ENCODE data around the gene SLC1A4. TPM values are rescaled to one million over a fixed set of nuclear protein-coding genes. Genes with fewer than 3 reads are reported as not detected.

The SLC1A4 gene
- total RNA-seq, 1 donor from 2014 or later: 15.1 TPM

- Mint-ChIP-seq H3K36me3 (ENCODE audit: low read depth) (no peaks in the 10 kb centered on the region), H3K4me1 (ENCODE audit: low read depth) (peaks cover 48% of the 10 kb centered on the region), H3K4me3 (peak within 1 kb of the TSS; percentile 94), H3K9me3 (no peaks in the 10 kb centered on the region), H3K27me3 (ENCODE audit: insufficient read depth) (peaks cover 6% of the 10 kb centered on the region), H3K27ac (peak within 1 kb of the TSS; percentile 84)
- DNase-seq (ENCODE audit: low spot score): peak; percentile 96
- intact Hi-C loops (cut with micrococcal nuclease): loop anchor here (1.0 to 10.0 kb wide), 16 partner anchors 16 to 1468 kb away; partner anchors contain the start of genes ACTR2, AFTPH, MDH1 and RAB1A
Observed at GRCh38 chr2:65056215-65057053, 67.2 kb downstream of the SLC1A4 start, which contains the start of gene CEP68. Gene CEP68, plus strand, starts transcription at chr2:65056416. Its CDS starts 13,029 bp downstream, at chr2:65069445.

GRCh38 chr2:65057054-65057375, 67.8 kb downstream of the SLC1A4 start:
- intact Hi-C loops (cut with micrococcal nuclease): loop anchor here (1.0 to 10.0 kb wide), 12 partner anchors 73 to 1468 kb away; partner anchors contain the start of genes ACTR2, MDH1, RAB1A and SERTAD2
- peak overlapping the region; percentile 84 for H3K4me3 Mint-ChIP-seq
- DNase-seq (ENCODE audit: low spot score): no peak
- no peaks in the 10 kb centered on the region for H3K36me3 Mint-ChIP-seq (ENCODE audit: low read depth)
- peaks cover 48% of the 10 kb centered on the region for H3K4me1 Mint-ChIP-seq (ENCODE audit: low read depth)
- H3K9me3 Mint-ChIP-seq: no peaks in the 10 kb centered on the region
- H3K27ac Mint-ChIP-seq: peak overlapping the region; percentile 84
- peaks cover under 1% of the 10 kb centered on the region for H3K27me3 Mint-ChIP-seq (ENCODE audit: insufficient read depth)

GRCh38 chr2:65057391-65058052, 68.3 kb downstream of the SLC1A4 start:
- no peaks in the 10 kb centered on the region for H3K36me3 Mint-ChIP-seq (ENCODE audit: low read depth)
- H3K4me1 Mint-ChIP-seq (ENCODE audit: low read depth): peaks cover 48% of the 10 kb centered on the region
- DNase-seq (ENCODE audit: low spot score): peak; percentile 66
- H3K4me3 Mint-ChIP-seq: peak overlapping the region; percentile 84
- H3K9me3 Mint-ChIP-seq: no peaks in the 10 kb centered on the region
- H3K27me3 Mint-ChIP-seq (ENCODE audit: insufficient read depth): no peaks in the 10 kb centered on the region
- peak overlapping the region; percentile 84 for H3K27ac Mint-ChIP-seq
- intact Hi-C loops (cut with micrococcal nuclease): loop anchor here (1.0 to 10.0 kb wide), 12 partner anchors 73 to 1469 kb away; partner anchors contain the start of genes ACTR2, MDH1, RAB1A and SERTAD2

- H3K36me3 Mint-ChIP-seq (ENCODE audit: low read depth): no peaks in the 10 kb centered on the region
- H3K27me3 Mint-ChIP-seq (ENCODE audit: insufficient read depth): peaks cover 4% of the 10 kb centered on the region
- intact Hi-C loops (cut with micrococcal nuclease): loop anchor here (5.0 to 10.0 kb wide), 4 partner anchors 304 to 1044 kb away; partner anchors contain the start of gene VPS54
- H3K4me1 Mint-ChIP-seq (ENCODE audit: low read depth): peaks cover 45% of the 10 kb centered on the region
- H3K9me3 Mint-ChIP-seq: no peaks in the 10 kb centered on the region
- H3K27ac Mint-ChIP-seq: no peak overlapping the region
- no peak overlapping the region for H3K4me3 Mint-ChIP-seq
- no peak for DNase-seq (ENCODE audit: low spot score)
Observed at GRCh38 chr2:65059071-65059470, 69.9 kb downstream of the SLC1A4 start.

DNA sequence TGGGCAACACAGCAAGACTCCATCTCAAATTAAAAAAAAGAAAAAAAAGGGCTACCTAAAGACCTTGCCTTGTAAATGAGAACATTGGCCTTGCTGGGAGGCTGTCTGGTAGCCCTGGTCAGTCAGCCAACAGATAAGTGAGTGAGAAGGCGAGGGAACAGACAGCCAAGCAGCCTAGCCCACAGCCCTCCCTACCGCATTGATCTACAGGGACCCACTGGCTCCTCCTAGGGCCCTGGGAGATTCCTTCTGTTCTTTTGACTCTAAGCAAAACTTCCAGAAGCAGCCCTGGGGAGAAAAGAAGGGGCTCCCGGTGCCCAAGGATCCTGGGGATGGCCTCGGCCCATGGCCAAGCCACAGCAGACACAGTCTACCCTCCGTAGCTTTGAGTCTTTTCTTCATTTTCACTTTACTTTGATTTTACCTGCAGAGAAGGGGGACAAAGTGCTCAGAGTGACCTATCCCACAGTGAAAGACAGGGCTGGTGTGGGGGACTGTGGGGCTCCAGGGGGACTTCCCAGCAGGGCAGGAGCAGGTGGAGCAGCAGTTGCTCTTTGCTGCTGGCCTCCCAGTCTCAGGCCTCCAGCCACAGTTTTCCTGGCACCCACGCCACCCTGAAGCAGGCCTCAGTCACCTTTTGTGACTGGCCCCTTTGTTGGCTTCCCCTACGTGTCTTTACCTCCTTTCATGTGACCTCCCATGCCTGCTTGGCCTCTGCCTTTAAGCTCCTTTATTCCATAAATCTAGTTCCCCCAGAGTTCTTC, 72.1 kb downstream of the SLC1A4 start:
- Mint-ChIP-seq H3K4me1 (ENCODE audit: low read depth) (peaks cover 47% of the 10 kb centered on the region), H3K27ac (no peak overlapping the region), H3K9me3 (no peaks in the 10 kb centered on the region), H3K36me3 (ENCODE audit: low read depth) (no peaks in the 10 kb centered on the region), H3K27me3 (ENCODE audit: insufficient read depth) (peaks cover 4% of the 10 kb centered on the region), H3K4me3 (no peak overlapping the region)
- DNase-seq (ENCODE audit: low spot score): no peak
- intact Hi-C loops (cut with micrococcal nuclease): no loop called here

DNA sequence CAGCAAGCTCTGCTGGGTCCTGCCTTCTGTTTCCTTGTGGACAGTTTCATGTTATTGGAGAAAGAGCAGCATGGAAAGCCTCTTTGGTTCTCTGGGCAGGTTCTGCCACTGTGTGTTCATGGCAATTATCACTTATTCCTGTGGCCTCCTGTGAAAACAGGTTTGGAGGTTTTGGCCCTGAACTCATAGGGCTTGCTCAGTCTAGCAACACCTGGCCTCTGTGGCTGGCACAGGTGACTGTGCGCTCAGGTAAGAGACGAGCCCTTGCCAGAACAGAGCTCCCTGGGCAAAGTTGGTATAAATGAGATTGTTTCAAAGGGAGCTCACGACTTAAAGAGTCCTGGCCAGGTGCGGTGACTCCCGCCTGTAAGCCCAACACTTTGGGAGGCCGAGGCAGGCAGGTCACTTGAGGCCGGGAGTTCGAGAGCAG, 72.7 kb downstream of the SLC1A4 start:
- Mint-ChIP-seq H3K9me3 (no peaks in the 10 kb centered on the region), H3K4me1 (ENCODE audit: low read depth) (peaks cover 46% of the 10 kb centered on the region)
- intact Hi-C loops (cut with micrococcal nuclease): no loop called here

GRCh38 chr2:65062843-65063825, 73.9 kb downstream of the SLC1A4 start:
- peaks cover 4% of the 10 kb centered on the region for H3K27me3 Mint-ChIP-seq (ENCODE audit: insufficient read depth)
- no peak overlapping the region for H3K4me3 Mint-ChIP-seq
- no peak overlapping the region for H3K27ac Mint-ChIP-seq
- no peak for DNase-seq (ENCODE audit: low spot score)
- no peaks in the 10 kb centered on the region for H3K9me3 Mint-ChIP-seq
- intact Hi-C loops (cut with micrococcal nuclease): no loop called here
- H3K36me3 Mint-ChIP-seq (ENCODE audit: low read depth): no peaks in the 10 kb centered on the region
- H3K4me1 Mint-ChIP-seq (ENCODE audit: low read depth): peaks cover 42% of the 10 kb centered on the region

More for the DNA sequence above, 72.7 kb downstream of the SLC1A4 start:
- Mint-ChIP-seq H3K27ac (no peak overlapping the region), H3K27me3 (ENCODE audit: insufficient read depth) (peaks cover 4% of the 10 kb centered on the region), H3K4me3 (no peak overlapping the region), H3K36me3 (ENCODE audit: low read depth) (no peaks in the 10 kb centered on the region)
- no peak for DNase-seq (ENCODE audit: low spot score)

- peaks cover 38% of the 10 kb centered on the region for H3K4me1 Mint-ChIP-seq (ENCODE audit: low read depth)
Observed at GRCh38 chr2:65064728-65065552, 75.7 kb downstream of the SLC1A4 start.

GRCh38 chr2:65067806-65068553, 78.8 kb downstream of the SLC1A4 start:
- Mint-ChIP-seq H3K27ac (no peak overlapping the region), H3K4me3 (no peak overlapping the region), H3K36me3 (ENCODE audit: low read depth) (no peaks in the 10 kb centered on the region), H3K27me3 (ENCODE audit: insufficient read depth) (peaks cover 4% of the 10 kb centered on the region), H3K4me1 (ENCODE audit: low read depth) (peaks cover 44% of the 10 kb centered on the region), H3K9me3 (no peaks in the 10 kb centered on the region)
- DNase-seq (ENCODE audit: low spot score): no peak
- intact Hi-C loops (cut with micrococcal nuclease): no loop called here

More at GRCh38 chr2:65064728-65065552, 75.7 kb downstream of the SLC1A4 start:
- Mint-ChIP-seq H3K4me3 (no peak overlapping the region), H3K27ac (peak overlapping the region; percentile 68), H3K36me3 (ENCODE audit: low read depth) (no peaks in the 10 kb centered on the region), H3K27me3 (ENCODE audit: insufficient read depth) (peaks cover 4% of the 10 kb centered on the region), H3K9me3 (no peaks in the 10 kb centered on the region)
- intact Hi-C loops (cut with micrococcal nuclease): loop anchor here (1.0 kb wide), 4 partner anchors 65 to 508 kb away; partner anchors contain the start of gene RAB1A
- peak; percentile 38 for DNase-seq (ENCODE audit: low spot score)

DNA sequence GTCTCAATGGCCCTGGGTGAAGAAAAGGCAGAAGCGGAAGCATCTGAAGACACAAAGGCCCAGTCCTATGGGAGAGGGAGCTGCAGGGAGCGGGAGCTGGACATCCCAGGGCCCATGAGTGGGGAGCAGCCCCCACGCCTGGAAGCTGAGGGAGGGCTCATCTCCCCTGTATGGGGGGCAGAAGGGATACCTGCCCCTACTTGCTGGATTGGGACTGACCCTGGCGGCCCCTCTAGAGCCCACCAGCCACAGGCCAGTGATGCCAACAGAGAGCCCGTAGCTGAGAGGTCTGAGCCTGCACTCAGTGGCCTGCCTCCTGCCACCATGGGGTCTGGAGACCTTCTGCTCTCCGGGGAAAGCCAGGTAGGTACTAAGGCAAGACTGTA, 80.2 kb downstream of the SLC1A4 start:
- Mint-ChIP-seq H3K9me3 (no peaks in the 10 kb centered on the region), H3K27ac (peak overlapping the region; percentile 21), H3K4me1 (ENCODE audit: low read depth) (peaks cover 37% of the 10 kb centered on the region), H3K27me3 (ENCODE audit: insufficient read depth) (no peaks in the 10 kb centered on the region), H3K4me3 (no peak overlapping the region), H3K36me3 (ENCODE audit: low read depth) (peaks cover 3% of the 10 kb centered on the region)
- no peak for DNase-seq (ENCODE audit: low spot score)
- intact Hi-C loops (cut with micrococcal nuclease): no loop called here

Data from activated T-helper 1 cell treated with anti-CD3 and anti-CD28 coated beads, Interleukin-12 subunit alpha, Interleukin-12 subunit beta, Interleukin-2, Interleukin-4 antibody, amounts not matched to agents 30 ng/mL and 10 ng/mL and 1 ng/mL, durations not matched to agents 14 hours and 24 hours and 36 hours (primary cell).